PC-9 (cell line): Measurements from ENCODE around the gene PRDM2. TPM values are rescaled to one million over a fixed set of nuclear protein-coding genes. Genes with fewer than 3 reads are reported as not detected.

Experiments used
- BruUV-seq: library from RNA; stranded (reverse); fragments of 400-500 nt; replicated peaks from 2 replicates; lab custom pipeline; 2021; lab: Mats Ljungman, UMichigan
- CTCF ChIA-PET: fragments of 300-600 bp; sonication (Branson Sonifier 250); formaldehyde crosslinking; loops from one replicate; lab custom pipeline; 2022; ENCODE audit warnings: antibody characterized with exemption; lab: Charles Lee
- POLR2A ChIA-PET: fragments of 300-600 bp; sonication (Branson Sonifier 250); formaldehyde crosslinking; loops from one replicate; lab custom pipeline; 2022; ENCODE audit warnings: antibody characterized with exemption; ENCODE audit not compliant: unreplicated experiment; lab: Charles Lee
- DNase-seq, 2 experiments: peaks; one replicate each; pipeline versions ENCODE4 v3.0.0 to v3.0.0-alpha.2; 2015 to 2022; ENCODE audit warnings: mixed read lengths in 1 of 2
- H2AFZ ChIP-seq: fragments of 200-600 bp; sonication (generic); 2 replicates; pipeline ENCODE4 v1.8.1; 2017; ENCODE audit warnings: antibody characterized with exemption
- H3F3A ChIP-seq: fragments of 200-600 bp; sonication (generic); 2 replicates; pipeline ENCODE4 v1.8.1; 2017; ENCODE audit warnings: antibody characterized with exemption, mild to moderate bottlenecking, low read depth; ENCODE audit not compliant: insufficient read depth
- H3K27ac ChIP-seq: fragments of 200-600 bp; sonication (generic); 2 replicates; pipeline ENCODE4 v1.6.1; 2016; ENCODE audit warnings: mixed run types
- H3K27me3 ChIP-seq: fragments of 200-600 bp; sonication (generic); 2 replicates; pipeline ENCODE4 v1.6.1; 2016; ENCODE audit warnings: low read depth, mixed run types; ENCODE audit not compliant: insufficient read depth
- H3K36me3 ChIP-seq: fragments of 200-600 bp; sonication (generic); 2 replicates; pipeline ENCODE4 v1.6.1; 2016; ENCODE audit warnings: low read depth, mixed run types
- H3K4me1 ChIP-seq: fragments of 200-600 bp; sonication (generic); replicated peaks from 2 replicates; pipeline ENCODE4 v1.6.1; 2016; ENCODE audit warnings: mixed run types; ENCODE audit not compliant: insufficient read depth
- H3K4me2 ChIP-seq: fragments of 200-600 bp; sonication (generic); 2 replicates; pipeline ENCODE4 v1.6.1; 2017; ENCODE audit warnings: mixed run types
- H3K4me3 ChIP-seq: fragments of 200-600 bp; sonication (generic); 2 replicates; pipeline ENCODE4 v1.6.1; 2016; ENCODE audit warnings: mixed run types
- H3K79me2 ChIP-seq: fragments of 200-600 bp; sonication (generic); 2 replicates; pipeline ENCODE4 v1.6.1; 2017; ENCODE audit warnings: low read depth, mixed run types
- H3K9me2 ChIP-seq: fragments of 200-600 bp; sonication (generic); 2 replicates; pipeline ENCODE4 v1.8.1; 2017; ENCODE audit warnings: mild to moderate bottlenecking; ENCODE audit not compliant: insufficient read depth
- H3K9me3 ChIP-seq: fragments of 200-600 bp; sonication (generic); 2 replicates; pipeline ENCODE4 v1.8.1; 2016; ENCODE audit warnings: low read depth; ENCODE audit not compliant: insufficient read depth
- H4K20me1 ChIP-seq: fragments of 200-600 bp; sonication (generic); 2 replicates; pipeline ENCODE4 v1.8.1; 2017; ENCODE audit not compliant: insufficient read depth
- EZH2 ChIP-seq: fragments of 200-600 bp; sonication (generic); IDR thresholded peaks from 2 replicates; pipeline ENCODE4 v1.8.0; 2017; ENCODE audit warnings: antibody characterized with exemption, low read depth
- intact Hi-C: fragments of 100-400 bp; cut with micrococcal nuclease; formaldehyde crosslinking; loops from one replicate; pipeline ENCODE4 v1.10.0; 2022; ENCODE audit not compliant: unreplicated experiment
- total RNA-seq: library from RNA; stranded (reverse); gene quantifications from 2 replicates; pipeline ENCODE4 v1.2.3, GENCODE V29; 2021
- TF ChIP-seq, protein P1 (sequence below): fragments of 200-600 bp; sonication (generic); conservative IDR thresholded peaks from 2 replicates; pipeline ENCODE4 v1.6.1; 2017; ENCODE audit warnings: mixed run types, antibody characterized with exemption, mild to moderate bottlenecking, moderate library complexity

PRDM2 gene
- total RNA-seq, 1 experiment from 2014 or later = 32.1 TPM

DNA sequence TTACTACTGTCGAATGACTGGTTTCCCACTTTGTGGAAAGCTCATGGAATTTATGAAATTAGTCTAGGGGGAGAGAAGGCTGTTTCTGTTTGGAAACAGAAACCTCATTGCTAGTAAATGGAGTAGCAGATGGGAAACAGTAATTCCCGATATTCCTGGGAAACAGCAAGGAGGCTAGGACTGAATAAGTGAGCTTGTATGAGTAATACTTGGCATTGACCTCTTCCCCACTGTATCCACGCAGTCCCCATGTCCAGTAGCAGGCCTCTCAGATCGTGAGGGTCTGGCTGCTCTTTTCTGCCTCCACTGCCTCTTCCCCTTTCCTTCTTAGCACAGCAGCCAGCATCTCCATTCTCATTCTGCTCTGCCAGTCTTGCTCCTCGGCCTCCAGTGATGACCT lies 75.5 kb downstream of the PRDM2 start:
- Histone ChIP-seq H2AFZ (no peak overlapping the region), H3K4me2 (no peak overlapping the region), H3K36me3 (no peaks in the 10 kb centered on the region), H3K9me2 (no peaks in the 10 kb centered on the region), H3F3A (no peaks in the 10 kb centered on the region), H3K4me3 (no peak overlapping the region), H3K27ac (no peak overlapping the region), H4K20me1 (no peaks in the 10 kb centered on the region; the same call in 1 of the 2 replicates), H3K9me3 (no peaks in the 10 kb centered on the region), H3K4me1 (no peaks in the 10 kb centered on the region), H3K79me2 (peaks cover 11% of the 10 kb centered on the region; the same call in 1 of the 2 replicates), H3K27me3 (no peaks in the 10 kb centered on the region)
- TF ChIP-seq EZH2 = no peak
- TF ChIP-seq, protein P1, sequence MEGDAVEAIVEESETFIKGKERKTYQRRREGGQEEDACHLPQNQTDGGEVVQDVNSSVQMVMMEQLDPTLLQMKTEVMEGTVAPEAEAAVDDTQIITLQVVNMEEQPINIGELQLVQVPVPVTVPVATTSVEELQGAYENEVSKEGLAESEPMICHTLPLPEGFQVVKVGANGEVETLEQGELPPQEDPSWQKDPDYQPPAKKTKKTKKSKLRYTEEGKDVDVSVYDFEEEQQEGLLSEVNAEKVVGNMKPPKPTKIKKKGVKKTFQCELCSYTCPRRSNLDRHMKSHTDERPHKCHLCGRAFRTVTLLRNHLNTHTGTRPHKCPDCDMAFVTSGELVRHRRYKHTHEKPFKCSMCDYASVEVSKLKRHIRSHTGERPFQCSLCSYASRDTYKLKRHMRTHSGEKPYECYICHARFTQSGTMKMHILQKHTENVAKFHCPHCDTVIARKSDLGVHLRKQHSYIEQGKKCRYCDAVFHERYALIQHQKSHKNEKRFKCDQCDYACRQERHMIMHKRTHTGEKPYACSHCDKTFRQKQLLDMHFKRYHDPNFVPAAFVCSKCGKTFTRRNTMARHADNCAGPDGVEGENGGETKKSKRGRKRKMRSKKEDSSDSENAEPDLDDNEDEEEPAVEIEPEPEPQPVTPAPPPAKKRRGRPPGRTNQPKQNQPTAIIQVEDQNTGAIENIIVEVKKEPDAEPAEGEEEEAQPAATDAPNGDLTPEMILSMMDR = no peak
- intact Hi-C loops = no loop called here
- ChIA-PET CTCF (no interaction called here), POLR2A (interaction anchor here (0.6 kb wide), 1 partner anchor 11 kb away, joined by 11 read pairs; no protein-coding TSS in a partner anchor)
- no TSS peak for BruUV-seq
- DNase-seq = no peak

DNA sequence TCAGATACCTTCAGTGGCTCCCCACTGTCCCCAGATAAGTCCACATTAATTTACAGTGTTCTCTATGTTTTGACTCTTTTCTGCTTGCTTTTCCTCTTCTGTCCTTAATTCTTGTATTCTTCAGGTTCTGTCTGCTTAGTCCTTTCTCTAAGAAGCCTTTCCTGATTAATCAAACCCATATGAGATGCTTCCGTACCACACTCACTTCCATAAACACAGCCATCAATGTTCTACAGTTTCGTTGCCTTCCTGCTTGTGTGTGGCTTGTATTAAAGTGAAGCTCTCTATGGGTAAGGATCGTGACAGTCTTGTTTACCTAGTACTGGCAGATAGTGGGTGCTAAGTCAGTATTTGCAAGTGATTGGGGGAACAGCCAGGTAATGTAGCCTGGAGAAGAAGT lies 75.9 kb downstream of the PRDM2 start:
- no peak for DNase-seq
- no peaks in the 10 kb centered on the region for H3K4me1 ChIP-seq
- TF ChIP-seq, protein P1 = no peak
- TF ChIP-seq EZH2 = no peak
- intact Hi-C loops = no loop called here
- H3K27me3 ChIP-seq = no peaks in the 10 kb centered on the region
- no peaks in the 10 kb centered on the region for H3K9me2 ChIP-seq
- no peaks in the 10 kb centered on the region; the same call in 1 of the 2 replicates for H4K20me1 ChIP-seq
- POLR2A ChIA-PET = interaction anchor here (0.6 kb wide), 1 partner anchor 12 kb away, joined by 11 read pairs; no protein-coding TSS in a partner anchor
- H3K4me3 ChIP-seq = no peak overlapping the region
- H2AFZ ChIP-seq = no peak overlapping the region
- peaks cover 9% of the 10 kb centered on the region; the same call in 1 of the 2 replicates for H3K79me2 ChIP-seq
- H3K27ac ChIP-seq = no peak overlapping the region
- H3K9me3 ChIP-seq = no peaks in the 10 kb centered on the region
- no TSS peak for BruUV-seq
- H3F3A ChIP-seq = no peaks in the 10 kb centered on the region
- H3K36me3 ChIP-seq = no peaks in the 10 kb centered on the region
- CTCF ChIA-PET = no interaction called here
- H3K4me2 ChIP-seq = no peak overlapping the region

DNA sequence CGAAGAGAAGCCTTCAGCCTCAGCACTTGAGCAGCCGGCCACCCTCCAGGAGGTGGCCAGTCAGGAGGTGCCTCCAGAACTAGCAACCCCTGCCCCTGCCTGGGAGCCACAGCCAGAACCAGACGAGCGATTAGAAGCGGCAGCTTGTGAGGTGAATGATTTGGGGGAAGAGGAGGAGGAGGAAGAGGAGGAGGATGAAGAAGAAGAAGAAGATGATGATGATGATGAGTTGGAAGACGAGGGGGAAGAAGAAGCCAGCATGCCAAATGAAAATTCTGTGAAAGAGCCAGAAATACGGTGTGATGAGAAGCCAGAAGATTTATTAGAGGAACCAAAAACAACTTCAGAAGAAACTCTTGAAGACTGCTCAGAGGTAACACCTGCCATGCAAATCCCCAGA lies 78.4 kb downstream of the PRDM2 start:
- BruUV-seq = TSS peak; percentile 26
- Histone ChIP-seq H3K27me3 (no peaks in the 10 kb centered on the region), H3K4me3 (no peak overlapping the region), H3K4me1 (no peaks in the 10 kb centered on the region), H2AFZ (no peak overlapping the region), H3K9me2 (no peaks in the 10 kb centered on the region), H3F3A (no peaks in the 10 kb centered on the region), H3K4me2 (no peak overlapping the region), H3K27ac (no peak overlapping the region), H3K79me2 (no peaks in the 10 kb centered on the region), H3K36me3 (no peaks in the 10 kb centered on the region), H3K9me3 (no peaks in the 10 kb centered on the region), H4K20me1 (no peaks in the 10 kb centered on the region)
- TF ChIP-seq, protein P1 = no peak
- TF ChIP-seq EZH2 = no peak
- intact Hi-C loops = no loop called here
- DNase-seq = no peak
- ChIA-PET POLR2A (no interaction called here), CTCF (no interaction called here)
